Stimulated activated naive CD8-positive, alpha-beta T cell treated with anti-CD3 and anti-CD28 coated beads, Interleukin-15, Interleukin-2, amounts not matched to agents 100 ng/mL and 50 ng/mL, for 24 hours (primary cell): ENCODE measurements around the gene DBNL.

Experiments
- H3K27ac Mint-ChIP-seq: one replicate; pipeline ENCODE4 v1.8.0; 2021; ENCODE audit warnings: mild to moderate bottlenecking, mixed read lengths
- H3K27me3 Mint-ChIP-seq: one replicate; pipeline ENCODE4 v1.8.0; 2021; ENCODE audit warnings: mixed read lengths
- H3K36me3 Mint-ChIP-seq: one replicate; pipeline ENCODE4 v1.8.0; 2021; ENCODE audit warnings: low read depth, mixed read lengths
- H3K4me1 Mint-ChIP-seq: one replicate; pipeline ENCODE4 v1.8.0; 2021; ENCODE audit warnings: low read depth, mixed read lengths
- H3K4me3 Mint-ChIP-seq: one replicate; pipeline ENCODE4 v1.8.0; 2021; ENCODE audit warnings: mild to moderate bottlenecking, mixed read lengths
- H3K9me3 Mint-ChIP-seq: one replicate; pipeline ENCODE4 v1.8.0; 2021; ENCODE audit warnings: mixed read lengths

DBNL gene

GRCh38 chr7:44052771-44053365 is 8.4 kb downstream of the DBNL start:
- Mint-ChIP-seq H3K9me3 (no peaks in the 10 kb centered on the region), H3K4me1 (peaks cover 70% of the 10 kb centered on the region), H3K36me3 (peaks cover 70% of the 10 kb centered on the region), H3K27ac (no peak overlapping the region), H3K27me3 (no peaks in the 10 kb centered on the region), H3K4me3 (no peak overlapping the region)

- Mint-ChIP-seq H3K27me3 (no peaks in the 10 kb centered on the region), H3K4me3 (no peak overlapping the region), H3K9me3 (no peaks in the 10 kb centered on the region), H3K36me3 (peaks cover 73% of the 10 kb centered on the region), H3K27ac (no peak overlapping the region), H3K4me1 (peaks cover 53% of the 10 kb centered on the region)
These were observed 12.2 kb downstream of the DBNL start for GRCh38 chr7:44056681-44057080.

GRCh38 chr7:44057181-44057848 is 12.8 kb downstream of the DBNL start:
- Mint-ChIP-seq H3K4me3 (no peak overlapping the region), H3K4me1 (peaks cover 49% of the 10 kb centered on the region), H3K27me3 (no peaks in the 10 kb centered on the region), H3K9me3 (no peaks in the 10 kb centered on the region), H3K27ac (no peak overlapping the region), H3K36me3 (peaks cover 71% of the 10 kb centered on the region)

- H3K4me1 Mint-ChIP-seq = peaks cover 42% of the 10 kb centered on the region
- H3K27me3 Mint-ChIP-seq = no peaks in the 10 kb centered on the region
- peak overlapping the region; percentile 84 for H3K27ac Mint-ChIP-seq
- peak overlapping the region; percentile 9 for H3K4me3 Mint-ChIP-seq
- H3K9me3 Mint-ChIP-seq = no peaks in the 10 kb centered on the region
- H3K36me3 Mint-ChIP-seq = peaks cover 64% of the 10 kb centered on the region
These were observed 13.6 kb downstream of the DBNL start for GRCh38 chr7:44057849-44058758.

GRCh38 chr7:44058759-44059218 is 14.3 kb downstream of the DBNL start:
- Mint-ChIP-seq H3K27ac (peak overlapping the region; percentile 84), H3K27me3 (no peaks in the 10 kb centered on the region), H3K4me3 (peak overlapping the region; percentile 9), H3K36me3 (peaks cover 62% of the 10 kb centered on the region), H3K4me1 (peaks cover 41% of the 10 kb centered on the region), H3K9me3 (no peaks in the 10 kb centered on the region)

- Mint-ChIP-seq H3K27me3 (no peaks in the 10 kb centered on the region), H3K4me1 (peaks cover 41% of the 10 kb centered on the region), H3K36me3 (peaks cover 58% of the 10 kb centered on the region), H3K4me3 (no peak overlapping the region), H3K27ac (peak overlapping the region; percentile 84), H3K9me3 (no peaks in the 10 kb centered on the region)
These were observed 15.0 kb downstream of the DBNL start for GRCh38 chr7:44059219-44060090.

GRCh38 chr7:44060091-44060947 is 15.8 kb downstream of the DBNL start:
- Mint-ChIP-seq H3K27me3 (no peaks in the 10 kb centered on the region), H3K9me3 (no peaks in the 10 kb centered on the region), H3K27ac (no peak overlapping the region), H3K4me3 (no peak overlapping the region), H3K36me3 (peaks cover 52% of the 10 kb centered on the region), H3K4me1 (peaks cover 39% of the 10 kb centered on the region)

GRCh38 chr7:44060948-44061644 is 16.6 kb downstream of the DBNL start:
- peaks cover 38% of the 10 kb centered on the region for H3K4me1 Mint-ChIP-seq
- no peak overlapping the region for H3K27ac Mint-ChIP-seq
- H3K9me3 Mint-ChIP-seq = no peaks in the 10 kb centered on the region
- H3K4me3 Mint-ChIP-seq = no peak overlapping the region
- H3K27me3 Mint-ChIP-seq = no peaks in the 10 kb centered on the region
- peaks cover 44% of the 10 kb centered on the region for H3K36me3 Mint-ChIP-seq

- Mint-ChIP-seq H3K36me3 (peaks cover 39% of the 10 kb centered on the region), H3K4me3 (no peak overlapping the region), H3K9me3 (no peaks in the 10 kb centered on the region), H3K27me3 (no peaks in the 10 kb centered on the region), H3K27ac (no peak overlapping the region), H3K4me1 (peaks cover 37% of the 10 kb centered on the region)
These were observed 17.2 kb downstream of the DBNL start for GRCh38 chr7:44061645-44062179.

GRCh38 chr7:44062180-44062902 is 17.8 kb downstream of the DBNL start:
- Mint-ChIP-seq H3K4me1 (peaks cover 41% of the 10 kb centered on the region), H3K4me3 (no peak overlapping the region), H3K9me3 (no peaks in the 10 kb centered on the region), H3K36me3 (peaks cover 34% of the 10 kb centered on the region), H3K27me3 (no peaks in the 10 kb centered on the region), H3K27ac (no peak overlapping the region)

GRCh38 chr7:44062903-44063295 is 18.4 kb downstream of the DBNL start:
- H3K4me1 Mint-ChIP-seq = peaks cover 36% of the 10 kb centered on the region
- no peak overlapping the region for H3K27ac Mint-ChIP-seq
- H3K36me3 Mint-ChIP-seq = peaks cover 28% of the 10 kb centered on the region

GRCh38 chr7:44063547-44063893 is 19.0 kb downstream of the DBNL start:
- H3K4me3 Mint-ChIP-seq = no peak overlapping the region
- H3K9me3 Mint-ChIP-seq = no peaks in the 10 kb centered on the region
- H3K27ac Mint-ChIP-seq = no peak overlapping the region
- peaks cover 36% of the 10 kb centered on the region for H3K4me1 Mint-ChIP-seq
- H3K27me3 Mint-ChIP-seq = no peaks in the 10 kb centered on the region
- H3K36me3 Mint-ChIP-seq = peaks cover 22% of the 10 kb centered on the region

More at GRCh38 chr7:44062903-44063295, 18.4 kb downstream of the DBNL start:
- Mint-ChIP-seq H3K27me3 (no peaks in the 10 kb centered on the region), H3K4me3 (no peak overlapping the region), H3K9me3 (no peaks in the 10 kb centered on the region)
